SIG-M5 treated with dmso at 0.1 percent for 504 hours (cell line): ENCODE results near the gene PKD2L2.
A peak's percentile ranks its signal among the peaks of the same experiment; 100 is the strongest.
"Not testable (repeated sequence)": the region's sequence is repeated elsewhere in the genome, so short reads cannot be mapped to it uniquely, and the experiment has no call there.

Experiments used
- DNase-seq: peaks from one replicate; lab custom pipeline; 2025; ENCODE audit not compliant: unreplicated experiment; lab: John Stamatoyannopoulos, UW

PKD2L2 gene

DNA sequence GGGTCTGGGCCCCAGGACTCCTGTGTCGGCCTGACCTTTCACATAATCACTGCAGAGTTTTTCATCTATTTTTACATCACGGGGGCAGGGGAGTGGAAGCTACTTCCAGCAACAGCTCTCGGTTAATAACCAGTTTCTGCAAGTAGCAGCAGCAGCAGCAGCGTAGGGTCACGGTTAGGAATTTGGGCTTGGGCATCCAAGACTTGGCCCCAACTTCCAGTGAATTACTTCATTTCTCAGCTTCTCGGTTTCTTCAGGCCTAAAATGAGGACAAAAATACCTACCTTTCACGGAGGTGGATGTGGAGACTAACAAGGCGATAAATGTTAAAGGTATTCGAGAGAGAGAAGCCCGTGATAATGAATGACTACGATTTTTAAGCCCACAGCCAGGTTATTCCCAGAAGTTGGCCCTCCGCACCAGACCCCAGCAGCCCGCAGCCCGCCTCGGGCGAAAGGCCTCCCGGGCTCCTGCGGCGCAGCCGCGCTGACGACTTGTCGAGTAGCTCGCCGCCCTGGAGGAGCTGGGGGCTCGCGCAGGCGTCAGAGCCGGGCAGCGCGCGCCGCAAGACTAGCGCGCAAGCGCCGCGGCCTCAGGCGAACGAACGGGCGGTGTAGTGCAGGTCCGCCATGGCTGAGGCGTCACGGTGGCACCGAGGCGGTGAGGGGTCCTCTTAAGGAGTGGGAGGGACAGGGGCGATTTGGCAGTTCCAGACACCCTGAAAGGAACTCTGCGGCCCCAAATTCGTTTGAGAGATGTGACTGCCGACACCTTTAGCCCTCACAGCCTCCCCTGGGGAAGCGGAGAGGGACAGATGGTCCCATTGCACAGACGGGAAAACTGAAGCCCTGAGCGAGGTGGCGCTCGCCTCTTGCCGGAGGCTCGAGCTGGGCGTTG, at the start of gene PKD2L2:
PKD2L2 (plus strand) TSS at position 595 of the 897 bp plus-strand sequence; CDS start at position 630, 35 bp downstream.
- DNase-seq = peak; percentile 57

DNA sequence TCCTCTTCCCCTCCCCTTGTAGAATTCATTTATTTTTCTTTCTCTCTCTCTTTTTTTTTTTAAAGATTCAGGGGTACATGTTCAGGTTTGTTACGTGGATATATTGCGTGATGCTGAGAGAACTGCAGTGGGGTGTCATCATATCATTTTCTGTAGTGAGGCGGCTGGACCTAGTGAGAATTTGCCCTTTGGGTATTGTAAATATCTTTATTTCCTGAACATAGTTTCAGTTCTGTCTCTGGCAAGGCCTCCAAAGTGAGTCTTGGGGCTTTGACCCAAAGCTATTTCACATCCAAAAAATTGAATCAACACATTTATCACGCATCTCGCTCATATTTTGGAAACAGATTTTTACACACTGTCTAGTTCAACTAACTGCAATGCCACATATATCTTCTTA, 47.0 kb upstream of the PKD2L2 start:
- no peak for DNase-seq

DNA sequence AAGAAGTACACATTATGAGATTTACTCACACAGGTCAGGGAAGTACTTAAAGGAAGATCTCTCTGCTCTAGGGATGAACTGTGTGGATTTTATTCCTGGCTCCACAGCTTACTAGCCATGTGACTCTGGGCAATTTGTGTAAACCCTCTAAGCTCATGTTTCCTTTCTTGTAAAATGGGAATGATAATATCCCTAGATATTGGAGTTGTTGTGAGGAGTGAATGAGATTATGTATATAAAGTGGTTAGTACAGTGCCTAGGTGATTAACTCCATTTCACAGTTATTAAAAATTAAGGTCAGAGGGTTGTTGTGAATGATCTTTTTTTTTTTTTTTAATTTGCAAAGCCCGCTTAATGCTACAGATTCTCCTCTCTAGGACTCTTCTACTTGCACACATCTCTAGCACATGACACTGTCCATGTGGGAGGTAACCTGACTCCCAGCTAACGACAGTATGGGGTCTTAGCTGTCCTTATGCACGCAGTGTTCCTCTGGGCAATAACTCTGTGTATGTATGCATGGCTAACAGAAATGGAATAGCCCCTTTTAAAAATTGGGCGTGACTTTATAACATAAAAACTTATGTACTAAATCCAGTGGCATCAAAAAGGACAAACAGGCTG, 45.5 kb upstream of the PKD2L2 start:
- DNase-seq = no peak

DNA sequence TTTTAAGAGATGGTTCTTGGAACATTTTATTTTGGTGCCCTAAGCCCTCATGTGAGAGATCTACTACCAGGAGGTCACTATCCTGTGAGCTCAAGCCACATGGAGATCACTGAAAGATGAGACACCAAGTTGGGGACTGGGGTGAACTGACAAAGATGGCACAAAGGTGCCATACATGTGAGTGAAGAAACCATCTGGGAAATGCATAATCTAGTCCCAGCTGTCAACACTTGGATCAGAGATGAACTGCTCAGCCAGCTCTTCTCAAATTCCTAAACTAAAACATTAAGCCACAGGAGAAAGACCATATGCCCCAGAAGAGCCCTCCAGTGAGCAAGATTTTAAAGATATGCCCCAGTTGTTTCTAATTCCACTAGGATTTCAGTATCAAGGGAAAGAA, 43.8 kb upstream of the PKD2L2 start:
- DNase-seq = no peak

DNA sequence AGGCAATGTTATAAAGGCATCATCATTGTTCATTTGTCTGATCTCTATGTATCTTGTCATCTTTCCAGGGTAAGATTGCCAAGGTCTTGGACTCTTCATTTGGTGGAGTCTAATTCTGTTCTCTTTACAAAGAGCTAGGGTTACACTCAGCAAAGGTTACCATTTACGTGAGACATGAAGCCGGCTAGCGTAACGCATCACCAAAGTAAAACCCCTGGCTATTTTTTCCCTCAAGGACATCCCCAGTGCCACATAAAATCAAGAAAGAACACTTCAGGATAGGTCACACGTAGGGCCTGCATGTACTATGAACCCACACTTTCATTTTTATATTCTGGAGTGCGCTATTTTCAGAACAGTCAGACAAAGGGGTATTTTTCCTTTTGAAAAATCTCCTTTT, 41.6 kb upstream of the PKD2L2 start:
- DNase-seq = no peak

DNA sequence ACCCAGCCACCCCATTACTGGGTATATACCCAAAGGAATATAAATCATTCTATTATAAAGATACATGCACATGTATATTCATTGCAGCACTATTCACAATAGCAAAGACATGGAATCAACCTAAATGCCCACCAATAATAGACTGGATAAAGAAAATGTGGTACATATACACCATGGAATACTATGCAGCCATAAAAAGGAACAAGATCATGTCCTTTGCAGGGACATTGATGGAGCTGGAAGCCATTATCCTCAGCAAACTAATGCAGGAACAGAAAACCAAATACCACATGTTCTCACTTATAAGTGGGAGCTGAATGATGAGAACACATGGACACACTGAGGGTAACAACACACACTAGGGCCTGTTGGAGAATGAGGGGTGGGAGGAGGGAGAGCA, 36.1 kb upstream of the PKD2L2 start:
- not testable (repeated sequence) for DNase-seq

DNA sequence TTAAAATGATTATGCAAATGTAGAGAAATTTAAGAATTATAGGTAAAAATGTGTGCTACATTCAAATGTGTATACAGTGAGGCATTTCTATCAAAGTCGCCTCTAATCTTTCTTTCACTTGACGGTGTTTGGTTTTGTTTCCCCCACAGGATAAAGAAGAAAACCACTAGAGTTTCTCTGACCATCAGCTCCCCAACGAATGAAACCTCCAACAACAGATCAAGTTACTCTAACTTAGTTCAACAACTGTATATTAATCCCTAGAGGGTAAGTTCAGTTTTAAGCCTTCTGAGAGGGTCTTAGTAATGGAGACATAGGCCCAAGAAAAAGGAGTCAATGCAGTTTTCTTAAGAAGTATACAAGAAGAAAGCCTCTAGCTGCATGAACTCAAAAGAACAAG, 33.1 kb upstream of the PKD2L2 start:
- no peak for DNase-seq

DNA sequence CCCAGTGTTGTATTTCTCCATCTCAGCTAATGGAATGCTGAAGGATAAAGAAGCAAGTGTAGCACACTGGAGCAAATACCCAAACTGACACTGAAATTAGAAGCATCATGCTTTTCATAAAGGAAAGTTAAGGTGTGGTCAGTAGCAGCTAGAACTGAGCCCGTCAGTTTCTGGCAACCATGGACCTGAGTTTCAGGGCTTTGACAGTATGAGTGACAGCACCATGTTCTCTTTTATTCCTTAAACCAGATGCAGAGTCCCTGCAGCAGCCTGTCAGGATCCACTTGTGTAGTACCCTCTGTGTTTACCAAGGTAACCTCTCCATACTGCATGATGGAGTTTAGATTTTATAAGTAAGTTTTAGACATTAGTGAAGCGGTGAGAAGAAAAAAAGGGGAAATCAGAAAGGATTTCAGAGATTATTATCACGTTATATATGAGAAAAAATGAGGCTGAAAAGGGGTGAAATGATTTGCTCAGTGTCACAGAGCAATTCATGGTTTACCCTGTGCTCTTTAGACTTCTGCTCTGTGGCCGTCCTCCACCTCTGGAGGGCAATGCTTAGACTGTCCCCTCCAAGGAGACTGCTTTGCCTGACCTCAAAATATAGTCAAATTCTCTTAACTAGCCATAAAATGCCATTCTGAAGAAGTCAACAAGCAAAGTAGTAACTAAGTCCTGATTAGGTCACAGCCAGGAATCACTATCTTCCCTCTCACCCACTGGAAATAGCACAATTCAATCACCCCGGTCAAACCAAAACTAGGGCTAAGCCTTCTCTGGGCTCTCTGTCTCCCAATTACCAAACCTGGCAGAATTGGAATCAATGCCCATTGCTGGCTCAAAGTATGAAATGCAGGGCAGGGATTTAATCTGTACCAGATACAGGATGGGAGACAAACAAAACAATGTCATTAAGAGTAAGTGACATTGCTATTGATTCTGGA, 32.1 kb upstream of the PKD2L2 start:
- DNase-seq = no peak

DNA sequence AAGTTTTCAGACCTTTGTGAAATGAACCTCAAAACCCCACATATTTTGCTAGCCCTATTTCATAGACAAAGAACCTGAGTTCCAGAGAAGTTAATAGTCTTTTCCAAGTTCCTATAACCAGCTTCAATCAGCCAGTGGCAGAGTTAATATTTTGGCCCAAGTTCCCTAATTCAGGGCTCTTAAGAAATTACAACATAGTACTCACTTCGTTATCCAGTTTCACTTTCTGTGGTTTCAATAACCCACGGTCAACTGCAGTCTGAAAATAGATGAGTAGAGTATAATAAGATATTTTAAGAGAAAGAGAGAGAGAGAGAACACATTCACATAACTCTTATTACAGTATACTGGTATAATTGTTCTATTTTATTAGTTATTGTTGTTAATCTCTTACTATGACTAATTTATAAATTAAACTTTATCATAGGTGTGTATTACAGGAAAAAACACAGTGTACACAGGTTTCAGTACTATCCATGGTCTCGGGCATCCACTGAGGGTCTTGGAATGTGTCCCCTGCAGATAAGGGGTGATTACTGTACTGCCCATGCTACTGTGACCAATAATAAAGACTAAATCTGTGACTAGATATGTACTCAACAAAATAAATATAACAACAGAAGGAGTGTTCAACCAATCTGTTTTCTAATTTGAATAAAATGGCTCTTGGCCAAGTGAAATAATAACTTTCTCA, 30.9 kb upstream of the PKD2L2 start:
- DNase-seq = peak; percentile 91

DNA sequence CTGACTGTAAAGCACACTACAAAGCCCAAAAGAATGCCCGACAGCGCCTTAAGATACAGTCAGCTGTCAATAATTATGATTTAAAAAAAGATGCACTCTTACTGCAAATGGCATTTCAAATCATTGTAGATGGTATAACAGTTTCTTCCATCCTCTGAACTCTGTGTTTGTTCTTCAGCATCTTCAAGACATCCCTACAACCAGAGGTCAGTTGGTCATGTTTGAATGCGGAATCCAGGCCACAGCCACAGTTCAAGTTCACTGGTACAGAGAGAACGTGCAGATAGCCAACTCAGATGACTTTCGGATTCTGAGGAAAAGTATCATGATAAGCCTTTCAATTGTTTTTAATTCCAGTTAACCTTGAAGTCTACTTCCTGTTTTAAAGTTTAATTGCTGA, 30.3 kb upstream of the PKD2L2 start:
- no peak for DNase-seq

DNA sequence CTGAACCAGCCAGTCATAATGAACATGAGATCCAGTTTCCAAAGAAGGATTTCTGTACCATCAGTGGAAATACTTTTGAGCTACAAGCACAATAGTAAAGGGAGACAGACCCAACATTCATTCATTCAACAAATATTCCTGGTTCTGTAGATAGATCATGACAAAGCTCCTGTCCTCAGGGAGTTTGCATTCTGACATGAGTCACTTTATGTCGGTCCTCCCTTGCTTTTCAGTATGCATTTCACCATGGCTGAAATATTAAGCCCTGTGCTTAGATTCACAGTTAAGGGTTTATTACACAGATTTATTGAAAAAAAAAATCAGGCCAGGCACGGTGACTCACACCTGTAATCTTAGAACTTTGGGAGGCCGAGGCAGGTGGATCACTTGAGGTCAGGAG, 27.0 kb upstream of the PKD2L2 start:
- DNase-seq = no peak

DNA sequence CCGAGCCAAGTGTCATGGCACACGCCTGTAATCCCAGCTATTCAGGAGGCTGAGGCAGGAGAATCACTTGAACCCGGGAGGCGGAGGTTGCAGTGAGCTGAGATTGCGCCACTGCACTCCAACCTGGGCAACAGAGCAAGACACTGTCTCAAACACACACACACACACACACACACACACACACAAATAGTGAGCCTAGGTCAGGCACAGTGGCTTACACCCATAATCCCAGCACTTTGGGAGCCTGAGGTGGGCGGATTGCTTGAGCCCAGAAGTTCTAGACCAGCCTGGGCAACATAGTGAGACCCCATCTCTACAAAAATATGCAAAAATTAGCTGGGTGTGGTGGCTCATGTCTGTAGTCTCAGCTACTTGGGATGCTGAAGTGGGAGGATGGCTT, 25.6 kb upstream of the PKD2L2 start:
- DNase-seq = not testable (repeated sequence)

DNA sequence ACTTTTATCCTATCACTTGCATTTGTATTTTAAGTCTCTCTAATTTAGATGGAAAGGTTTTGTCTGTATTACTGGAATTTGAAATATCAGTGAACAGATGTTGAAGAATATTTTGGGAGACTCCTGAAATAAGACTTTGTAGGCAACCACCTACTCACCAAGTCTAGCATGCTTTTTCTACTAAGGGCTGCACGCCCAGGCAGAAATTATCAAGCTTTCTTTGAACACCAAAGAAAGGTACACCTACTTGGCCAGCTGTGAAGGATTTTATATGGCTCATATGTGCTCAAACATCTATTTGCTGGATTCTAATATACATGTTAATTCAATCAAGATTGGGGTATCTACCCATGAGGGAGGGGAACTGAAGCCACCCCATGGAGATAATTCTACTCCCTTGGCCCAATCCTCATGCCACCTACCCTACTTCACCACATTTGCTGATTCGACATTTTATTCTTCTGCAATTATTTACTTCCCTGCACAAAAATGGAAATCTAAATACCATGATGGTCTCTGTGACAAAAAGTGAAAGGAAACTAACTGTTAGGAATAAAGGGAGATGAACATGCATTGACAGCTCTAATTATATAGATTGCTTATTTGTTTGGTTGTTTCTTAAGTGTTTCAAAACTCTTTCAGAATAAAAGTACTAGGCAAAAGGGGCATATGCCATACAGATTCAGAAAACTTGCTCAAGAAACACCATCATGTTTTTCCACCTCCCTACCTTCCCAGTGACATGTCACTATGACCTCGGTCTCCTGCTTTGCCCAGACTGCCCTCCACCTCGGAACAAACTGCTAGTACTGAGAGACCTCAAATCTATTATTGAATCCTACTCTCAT, 22.5 kb upstream of the PKD2L2 start:
- DNase-seq = no peak

DNA sequence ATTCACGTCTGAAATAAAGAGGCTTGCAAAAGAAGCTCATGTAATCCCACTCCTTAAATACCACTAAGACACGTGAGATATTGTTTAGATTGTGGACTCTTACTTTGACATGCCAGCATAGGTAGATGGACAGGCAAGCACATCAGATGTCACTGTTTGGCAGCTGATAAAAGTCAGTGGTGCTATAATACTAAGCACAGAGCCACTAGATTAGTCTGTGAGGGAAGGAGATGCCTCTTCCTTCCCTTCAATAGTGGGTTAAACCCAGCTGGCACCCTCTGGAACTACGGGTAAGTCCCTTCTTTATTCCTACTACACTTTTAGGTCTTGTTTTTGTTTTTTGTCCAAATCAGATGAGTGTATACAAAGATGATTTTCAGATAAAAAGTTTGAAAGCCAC, 21.6 kb upstream of the PKD2L2 start, which contains the start of gene MYOT:
MYOT (plus strand) TSS at position 197 of the 400 bp plus-strand sequence. CDS start 2,792 bp downstream, outside the sequence.
- DNase-seq = no peak

DNA sequence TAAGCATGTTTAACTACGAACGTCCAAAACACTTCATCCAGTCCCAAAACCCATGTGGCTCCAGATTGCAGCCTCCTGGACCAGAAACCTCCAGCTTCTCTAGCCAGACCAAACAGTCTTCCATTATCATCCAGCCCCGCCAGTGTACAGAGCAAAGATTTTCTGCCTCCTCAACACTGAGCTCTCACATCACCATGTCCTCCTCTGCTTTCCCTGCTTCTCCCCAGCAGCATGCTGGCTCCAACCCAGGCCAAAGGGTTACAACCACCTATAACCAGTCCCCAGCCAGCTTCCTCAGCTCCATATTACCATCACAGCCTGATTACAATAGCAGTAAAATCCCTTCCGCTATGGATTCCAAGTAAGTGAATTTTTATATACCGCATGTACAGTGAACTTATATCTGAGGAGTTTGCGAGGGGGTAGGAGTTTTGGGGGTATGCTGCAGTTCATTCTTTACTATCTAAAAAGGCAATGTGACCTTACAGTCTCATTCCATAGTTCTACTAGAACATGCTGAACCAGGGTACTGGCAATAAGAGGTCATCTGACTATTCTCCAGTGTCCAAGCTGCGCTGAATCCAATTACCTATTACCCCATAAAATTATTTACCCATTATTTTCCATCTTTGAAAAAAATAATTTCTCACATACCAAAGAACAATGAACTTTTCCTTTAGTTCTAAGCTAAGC, 18.5 kb upstream of the PKD2L2 start:
- no peak for DNase-seq

DNA sequence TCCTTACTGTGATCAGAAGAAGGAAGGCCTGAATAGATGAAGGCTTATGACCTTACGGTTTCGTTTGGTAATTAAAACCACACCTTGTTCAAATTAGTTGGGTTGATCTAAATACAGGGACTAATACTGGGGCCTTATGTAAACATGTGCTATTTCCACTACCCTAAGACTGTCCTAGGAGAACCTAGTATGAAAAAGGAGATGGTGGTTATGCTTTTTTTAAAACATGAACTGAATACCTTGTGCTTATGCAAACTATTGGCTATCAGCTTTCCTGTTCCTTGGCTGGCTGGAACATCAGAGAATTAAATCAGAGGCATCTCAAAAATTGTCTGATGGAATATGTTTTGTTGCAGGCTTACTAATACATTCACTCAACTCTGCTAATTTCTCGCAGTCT, 17.7 kb upstream of the PKD2L2 start:
- no peak for DNase-seq

DNA sequence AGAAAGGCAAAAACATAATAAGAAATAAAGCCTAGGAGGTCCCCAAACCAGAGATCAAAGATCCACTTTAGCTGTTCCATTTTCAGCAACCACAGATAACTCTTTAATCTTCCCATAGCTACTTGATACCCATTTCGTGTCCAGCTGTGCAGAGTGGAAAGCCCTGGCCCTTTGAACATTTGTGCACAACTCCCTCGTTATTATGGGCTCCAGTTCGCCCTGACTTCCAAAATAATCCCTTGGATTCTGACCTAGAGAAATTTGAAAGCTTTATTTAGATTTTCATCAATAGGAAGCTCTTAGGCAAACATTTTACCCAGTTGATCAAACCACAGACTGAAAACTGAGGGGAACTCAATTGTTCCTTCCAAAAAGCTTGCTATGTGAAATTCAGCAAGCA, 16.8 kb upstream of the PKD2L2 start:
- no peak for DNase-seq

DNA sequence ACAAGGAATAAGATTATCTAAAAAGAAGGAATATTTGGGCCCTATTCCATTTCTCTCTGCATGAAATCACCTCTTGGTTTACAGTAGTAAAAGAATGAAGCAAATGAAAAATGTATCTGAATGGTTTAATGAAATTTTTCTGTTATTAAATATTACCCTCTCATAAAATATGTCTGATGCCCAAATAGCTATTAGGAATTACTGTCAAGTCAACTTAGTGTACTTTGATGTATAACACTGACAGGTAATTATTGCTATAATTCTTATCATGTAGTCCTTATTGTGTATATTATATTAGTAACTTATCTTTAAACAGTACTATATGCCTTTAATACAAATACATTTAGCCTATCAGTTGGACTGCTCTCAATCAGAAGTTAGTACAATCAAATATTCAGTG, 13.2 kb upstream of the PKD2L2 start:
- DNase-seq = no peak

DNA sequence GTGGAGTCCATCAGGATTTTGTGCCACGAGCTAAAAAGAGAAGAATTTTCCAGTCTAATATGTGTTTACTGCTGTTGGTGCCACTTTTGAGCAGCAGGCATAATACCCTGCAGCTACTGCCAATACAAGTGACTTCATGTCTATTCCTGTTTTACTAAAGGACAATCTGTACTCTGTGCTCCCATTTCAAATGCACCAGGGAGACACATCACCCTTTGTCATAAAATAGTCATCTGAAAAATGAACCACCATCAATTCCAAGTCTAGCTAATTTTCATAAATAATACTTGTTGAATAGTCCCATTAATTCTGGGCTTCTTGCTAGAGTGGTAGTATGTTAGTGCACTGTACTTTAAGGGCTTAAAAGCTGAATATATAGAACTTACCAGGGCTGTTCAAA, 8.9 kb upstream of the PKD2L2 start:
- DNase-seq = no peak
